GM12878 (cell line): ENCODE results near the gene TIMM21. TPM values are rescaled to one million over a fixed set of nuclear protein-coding genes. Genes with fewer than 3 reads are reported as not detected.

Experiments
- BACH1 ChIP-seq: fragments of 450-650 bp; IDR thresholded peaks from 2 replicates; pipeline ENCODE4 v1.6.1; 2017; ENCODE audit warnings: mild to moderate bottlenecking, borderline replicate concordance
- CBX5 ChIP-seq: sonication (generic); IDR thresholded peaks from 2 replicates; pipeline ENCODE4 v1.6.1; 2016; ENCODE audit warnings: low read depth, moderate library complexity, mild to moderate bottlenecking, inconsistent platforms
- CHD2 ChIP-seq: IDR thresholded peaks from 2 replicates; pipeline ENCODE4 v1.6.1; 2011; ENCODE audit warnings: low read depth, low read length, improper control_type of control experiment, borderline replicate concordance
- E2F4 ChIP-seq: IDR thresholded peaks from 2 replicates; pipeline ENCODE4 v1.6.1; 2012; ENCODE audit warnings: low read depth, low read length, improper control_type of control experiment
- IRF3 ChIP-seq: fragments of 450-650 bp; IDR thresholded peaks from 2 replicates; pipeline ENCODE4 v1.6.1; 2014; ENCODE audit warnings: mild to moderate bottlenecking
- IRF5 ChIP-seq: fragments of 450-650 bp; IDR thresholded peaks from 2 replicates; pipeline ENCODE4 v1.6.1; 2017; ENCODE audit warnings: borderline replicate concordance
- MAX ChIP-seq: IDR thresholded peaks from 2 replicates; pipeline ENCODE4 v1.6.1; 2012; ENCODE audit warnings: low read depth, low read length, improper control_type of control experiment
- MTA3 ChIP-seq: IDR thresholded peaks from 2 replicates; pipeline ENCODE4 v1.6.1; 2012; ENCODE audit warnings: low read length, inconsistent platforms, borderline replicate concordance
- NFYB ChIP-seq: IDR thresholded peaks from 2 replicates; pipeline ENCODE4 v1.6.1; 2011; ENCODE audit warnings: low read depth, mild to moderate bottlenecking, low read length, improper control_type of control experiment, moderate library complexity; ENCODE audit not compliant: insufficient read depth
- NR2C1 ChIP-seq: fragments of 450-650 bp; IDR thresholded peaks from 2 replicates; pipeline ENCODE4 v1.6.1; 2017; ENCODE audit warnings: antibody characterized with exemption, mild to moderate bottlenecking, moderate library complexity
- RELA ChIP-seq: fragments of 450-650 bp; IDR thresholded peaks from 2 replicates; pipeline ENCODE4 v1.8.0; 2014; ENCODE audit warnings: borderline replicate concordance; ENCODE audit not compliant: partially characterized antibody
- REST ChIP-seq: IDR thresholded peaks from 2 replicates; pipeline ENCODE4 v1.6.1; 2012; ENCODE audit warnings: mild to moderate bottlenecking, low read depth, low read length
- ZBED1 ChIP-seq: IDR thresholded peaks from 2 replicates; pipeline ENCODE4 v1.6.1; 2016; ENCODE audit warnings: borderline replicate concordance
- ZBTB40 ChIP-seq: fragments of 450-650 bp; IDR thresholded peaks from 2 replicates; pipeline ENCODE4 v1.6.1; 2016; ENCODE audit warnings: mild to moderate bottlenecking, moderate library complexity, borderline replicate concordance
- ZNF217 ChIP-seq: fragments of 450-650 bp; IDR thresholded peaks from 2 replicates; pipeline ENCODE4 v1.6.1; 2017; ENCODE audit warnings: antibody characterized with exemption, mild to moderate bottlenecking
- ZNF274 ChIP-seq: IDR thresholded peaks from one replicate; pipeline ENCODE4 v1.8.0; 2011; ENCODE audit not compliant: insufficient read length, insufficient read depth
- ZSCAN29 ChIP-seq: fragments of 450-650 bp; IDR thresholded peaks from 2 replicates; pipeline ENCODE4 v1.6.1; 2017; ENCODE audit warnings: mild to moderate bottlenecking, moderate library complexity
- polyA plus RNA-seq, 11 experiments: library from polyadenylated mRNA; depleted of rRNA in 4 of 11; unstranded in 6 of 11; stranded (reverse) in 5 of 11; fragments of >200 nt; fragmentation: Nextera tagmentation in 4 of 11; fragmentation: Illumina TruSeq in 1 of 11; extraction: Ambion mirVana in 4 of 11; extraction: Trizol in 1 of 11; gene quantifications; 1 replicate in 1 of 11; 2 replicates in 10 of 11; pipeline versions ENCODE4 v1.2.1 to v1.2.3, GENCODE V29; 2011 to 2016; ENCODE audit warnings: inconsistent platforms in 2 of 11, missing spikeins in 2 of 11, low read depth in 1 of 11
- total RNA-seq, 4 experiments: library from RNA; depleted of rRNA in 3 of 4; stranded (reverse); fragments of >200 nt in 3 of 4; fragmentation: Illumina TruSeq in 1 of 4; extraction: Trizol in 1 of 4; gene quantifications; 2 replicates each; pipeline versions ENCODE4 v1.2.1 to v1.2.3, GENCODE V29; 2013 to 2021

TIMM21 gene
- total and polyA plus RNA-seq, 10 of the 15 experiments (the other 5 are each of a cell fraction or from before 2014, with no cell fraction given), result 39.5 to 203 (median 83.4) TPM

- TF ChIP-seq IRF5, result no peak
- TF ChIP-seq CHD2, result peak; percentile 66; the same call in 1 of the 2 replicates
- 0 out of 2 replicates have a peak, but pooled peaks have one; percentile 22 for TF ChIP-seq CBX5
- TF ChIP-seq RELA, result peak; percentile 91
- no peak for TF ChIP-seq BACH1
- TF ChIP-seq REST, result 0 out of 2 replicates have a peak, but pooled peaks have one; percentile 17
- peak; percentile 58; the same call in 1 of the 2 replicates for TF ChIP-seq ZBED1
- no peak for TF ChIP-seq ZNF274
- peak; percentile 86 for TF ChIP-seq MAX
- peak; percentile 81 for TF ChIP-seq NR2C1
- TF ChIP-seq ZNF217, result no peak
- TF ChIP-seq E2F4, result peak; percentile 85
- no peak for TF ChIP-seq ZSCAN29
- TF ChIP-seq MTA3, result no peak
- TF ChIP-seq ZBTB40, result peak; percentile 42; the same call in 1 of the 2 replicates
- 0 out of 2 replicates have a peak, but pooled peaks have one; percentile 4 for TF ChIP-seq IRF3
- no peak for TF ChIP-seq NFYB
Observed at GRCh38 chr18:74147779-74148542, at the start of gene TIMM21, which contains the start of gene FBXO15 (continued).
